GM23338 (cell line): Measurements from ENCODE around the gene ABCD1. TPM values are rescaled to one million over a fixed set of nuclear protein-coding genes. Genes with fewer than 3 reads are reported as not detected.

Experiments
- ATAC-seq: fragments of 200-7000 bp; cut with Tn5 transposase; 3 replicates; pipeline ENCODE4 v1.9.1; 2020
- DNase-seq: peaks from one replicate; pipeline ENCODE4 v3.0.0-alpha.2; 2015; ENCODE audit warnings: low spot score
- H2AFZ ChIP-seq: fragments of 200-600 bp; sonication (generic); 2 replicates; pipeline ENCODE4 v1.8.0; 2016; ENCODE audit warnings: antibody characterized with exemption, mild to moderate bottlenecking, moderate library complexity
- H3F3A ChIP-seq: fragments of 200-600 bp; sonication (generic); replicated peaks from 2 replicates; pipeline ENCODE4 v1.8.0; 2017; ENCODE audit warnings: antibody characterized with exemption, mixed run types, low read depth
- H3K27ac ChIP-seq: fragments of 200-600 bp; sonication (generic); 2 replicates; pipeline ENCODE4 v1.6.1; 2016; ENCODE audit warnings: low read depth
- H3K27me3 ChIP-seq: fragments of 200-600 bp; sonication (generic); 2 replicates; pipeline ENCODE4 v1.8.0; 2016; ENCODE audit warnings: mild to moderate bottlenecking, mixed run types, moderate library complexity; ENCODE audit not compliant: insufficient read depth
- H3K36me3 ChIP-seq: fragments of 200-600 bp; sonication (generic); 2 replicates; pipeline ENCODE4 v1.8.0; 2016; ENCODE audit warnings: mild to moderate bottlenecking; ENCODE audit not compliant: insufficient read depth
- H3K4me1 ChIP-seq: fragments of 200-600 bp; sonication (generic); 2 replicates; pipeline ENCODE4 v1.8.0; 2016; ENCODE audit warnings: mild to moderate bottlenecking, moderate library complexity; ENCODE audit not compliant: insufficient read depth
- H3K4me2 ChIP-seq: fragments of 200-600 bp; sonication (generic); 2 replicates; pipeline ENCODE4 v1.7.1; 2017; ENCODE audit warnings: mixed run types
- H3K4me3 ChIP-seq: fragments of 200-600 bp; sonication (generic); 2 replicates; pipeline ENCODE4 v1.6.1; 2016; ENCODE audit warnings: mixed run types
- H3K79me2 ChIP-seq: fragments of 200-600 bp; sonication (generic); replicated peaks from 2 replicates; pipeline ENCODE4 v1.8.0; 2017; ENCODE audit warnings: mild to moderate bottlenecking; ENCODE audit not compliant: insufficient read depth
- H3K9me2 ChIP-seq: fragments of 200-600 bp; sonication (generic); 2 replicates; pipeline ENCODE4 v1.8.0; 2017; ENCODE audit not compliant: insufficient read depth
- H4K20me1 ChIP-seq: fragments of 200-600 bp; sonication (generic); replicated peaks from 2 replicates; pipeline ENCODE4 v1.8.0; 2017; ENCODE audit warnings: mild to moderate bottlenecking; ENCODE audit not compliant: insufficient read depth
- H3K27ac Mint-ChIP-seq: 2 replicates; pipeline ENCODE4 v1.8.0; 2020; ENCODE audit warnings: inconsistent platforms, mild to moderate bottlenecking, moderate library complexity, mixed read lengths
- H3K27me3 Mint-ChIP-seq: 3 replicates; pipeline ENCODE4 v1.8.0; 2022; ENCODE audit warnings: low read depth, mild to moderate bottlenecking, moderate library complexity, mixed read lengths, inconsistent platforms; ENCODE audit not compliant: insufficient read depth, poor library complexity
- H3K36me3 Mint-ChIP-seq: 3 replicates; pipeline ENCODE4 v1.8.0; 2021; ENCODE audit warnings: low read depth, mild to moderate bottlenecking, inconsistent platforms, moderate library complexity, mixed read lengths
- H3K4me1 Mint-ChIP-seq: 3 replicates; pipeline ENCODE4 v1.8.0; 2020; ENCODE audit warnings: mild to moderate bottlenecking, inconsistent platforms, mixed read lengths
- H3K4me3 Mint-ChIP-seq: 3 replicates; pipeline ENCODE4 v1.8.0; 2021; ENCODE audit warnings: moderate library complexity, mild to moderate bottlenecking, inconsistent platforms, mixed read lengths
- H3K9me3 Mint-ChIP-seq: 3 replicates; pipeline ENCODE4 v1.8.0; 2020; ENCODE audit warnings: moderate library complexity, mild to moderate bottlenecking, inconsistent platforms, mixed read lengths
- CREB1 ChIP-seq: fragments of 250-450 bp; sonication (Bioruptor Pico); IDR thresholded peaks from 2 replicates; pipeline ENCODE4 v1.5.0; 2020; ENCODE audit warnings: low read depth, mild to moderate bottlenecking, moderate library complexity
- CTCF ChIP-seq, 2 experiments: fragments of 200-600 bp in 1 of 2; sonication (generic) in 1 of 2; conservative IDR thresholded peaks; 2 replicates each; pipeline versions ENCODE4 v1.5.1 to v1.6.1; 2016 to 2017; ENCODE audit warnings: antibody characterized with exemption in 2 of 2, low read depth in 2 of 2, mild to moderate bottlenecking in 2 of 2, moderate library complexity in 1 of 2
- EZH2 ChIP-seq: fragments of 200-600 bp; sonication (generic); IDR thresholded peaks from one replicate; pipeline ENCODE4 v1.8.0; 2017; ENCODE audit warnings: antibody characterized with exemption, mild to moderate bottlenecking, low read depth; ENCODE audit not compliant: unreplicated experiment
- EZH2phosphoT487 ChIP-seq: fragments of 200-600 bp; sonication (generic); IDR thresholded peaks from one replicate; pipeline ENCODE4 v1.8.1; 2018; ENCODE audit warnings: antibody characterized with exemption; ENCODE audit not compliant: unreplicated experiment
- JUNB ChIP-seq: IDR thresholded peaks from one replicate; pipeline ENCODE4 v1.6.1; 2016; ENCODE audit warnings: antibody characterized with exemption; ENCODE audit not compliant: unreplicated experiment
- NANOG ChIP-seq: IDR thresholded peaks from 2 replicates; pipeline ENCODE4 v1.6.1; 2016; ENCODE audit warnings: antibody characterized with exemption, borderline replicate concordance
- REST ChIP-seq: IDR thresholded peaks from one replicate; pipeline ENCODE4 v1.6.1; 2018; ENCODE audit warnings: antibody characterized with exemption; ENCODE audit not compliant: unreplicated experiment
- STAT1 ChIP-seq: IDR thresholded peaks from one replicate; pipeline ENCODE4 v1.6.1; 2016; ENCODE audit warnings: antibody characterized with exemption; ENCODE audit not compliant: unreplicated experiment
- ZNF114 ChIP-seq: fragments of 250-450 bp; sonication (Bioruptor Pico); IDR thresholded peaks from 2 replicates; pipeline ENCODE4 v1.5.0; 2020; ENCODE audit warnings: mild to moderate bottlenecking, moderate library complexity
- ZNF331 ChIP-seq: fragments of 250-450 bp; sonication (Bioruptor Pico); IDR thresholded peaks from 2 replicates; pipeline ENCODE4 v1.5.0; 2020; ENCODE audit warnings: low read depth, mild to moderate bottlenecking, moderate library complexity
- polyA plus RNA-seq: library from polyadenylated mRNA; unstranded; fragments of >200 nt; fragmentation: Nextera tagmentation; extraction: Ambion mirVana; gene quantifications from 2 replicates; pipeline ENCODE4 v1.2.1, GENCODE V29; 2016
- total RNA-seq: library from RNA; depleted of rRNA; stranded (reverse); fragments of >200 nt; shearing (Covaris generic); gene quantifications from 2 replicates; pipeline ENCODE4 v1.2.3, GENCODE V29; 2014

The ABCD1 gene
- total and polyA plus RNA-seq, 2 experiments from 2014 or later = 2.4 to 8.9 TPM

GRCh38 chrX:153725039-153725831 is 579 bp downstream of the ABCD1 start:
- ATAC-seq (peak; percentile 2), DNase-seq (peak; percentile 38)
- H4K20me1 ChIP-seq = 0 out of 2 replicates have a peak, but pooled peaks cover 10% of the 10 kb centered on the region
- Mint-ChIP-seq H3K4me3 (no peak overlapping the region; the same call in 2 of the 3 replicates), H3K9me3 (no peaks in the 10 kb centered on the region), H3K27ac (no peak overlapping the region), H3K36me3 (peaks cover 17% of the 10 kb centered on the region; the same call in 2 of the 3 replicates), H3K27me3 (no peaks in the 10 kb centered on the region), H3K4me1 (peaks cover 19% of the 10 kb centered on the region; the same call in 2 of the 3 replicates)
- H3K79me2 ChIP-seq = peaks cover 27% of the 10 kb centered on the region
- H2AFZ ChIP-seq = no peak overlapping the region
- no peak for TF ChIP-seq EZH2
- TF ChIP-seq REST = no peak
- no peak for TF ChIP-seq ZNF114 (CRISPR knock-in tag)
- TF ChIP-seq CTCF (conservative IDR thresholded peaks at IDR 0.05; ENCODE audit: low read depth in 2 of 2) = no peak
- no peak for TF ChIP-seq STAT1
- no peak for TF ChIP-seq CREB1 (CRISPR knock-in tag)
- TF ChIP-seq EZH2phosphoT487 = no peak
- no peak for TF ChIP-seq ZNF331
- no peak for TF ChIP-seq NANOG
- no peak for TF ChIP-seq JUNB
- H3K27me3 ChIP-seq = no peaks in the 10 kb centered on the region
- H3K4me3 ChIP-seq = peak overlapping the region; percentile 65; the same call in 1 of the 2 replicates
- no peak overlapping the region for H3K27ac ChIP-seq
- peak overlapping the region; percentile 71 for H3K4me2 ChIP-seq
- no peaks in the 10 kb centered on the region for H3F3A ChIP-seq
- H3K36me3 ChIP-seq = no peaks in the 10 kb centered on the region
- H3K4me1 ChIP-seq = peaks cover 15% of the 10 kb centered on the region; the same call in 1 of the 2 replicates
- no peaks in the 10 kb centered on the region for H3K9me2 ChIP-seq
